ENCODE measurements around the gene CDT1.

DNA sequence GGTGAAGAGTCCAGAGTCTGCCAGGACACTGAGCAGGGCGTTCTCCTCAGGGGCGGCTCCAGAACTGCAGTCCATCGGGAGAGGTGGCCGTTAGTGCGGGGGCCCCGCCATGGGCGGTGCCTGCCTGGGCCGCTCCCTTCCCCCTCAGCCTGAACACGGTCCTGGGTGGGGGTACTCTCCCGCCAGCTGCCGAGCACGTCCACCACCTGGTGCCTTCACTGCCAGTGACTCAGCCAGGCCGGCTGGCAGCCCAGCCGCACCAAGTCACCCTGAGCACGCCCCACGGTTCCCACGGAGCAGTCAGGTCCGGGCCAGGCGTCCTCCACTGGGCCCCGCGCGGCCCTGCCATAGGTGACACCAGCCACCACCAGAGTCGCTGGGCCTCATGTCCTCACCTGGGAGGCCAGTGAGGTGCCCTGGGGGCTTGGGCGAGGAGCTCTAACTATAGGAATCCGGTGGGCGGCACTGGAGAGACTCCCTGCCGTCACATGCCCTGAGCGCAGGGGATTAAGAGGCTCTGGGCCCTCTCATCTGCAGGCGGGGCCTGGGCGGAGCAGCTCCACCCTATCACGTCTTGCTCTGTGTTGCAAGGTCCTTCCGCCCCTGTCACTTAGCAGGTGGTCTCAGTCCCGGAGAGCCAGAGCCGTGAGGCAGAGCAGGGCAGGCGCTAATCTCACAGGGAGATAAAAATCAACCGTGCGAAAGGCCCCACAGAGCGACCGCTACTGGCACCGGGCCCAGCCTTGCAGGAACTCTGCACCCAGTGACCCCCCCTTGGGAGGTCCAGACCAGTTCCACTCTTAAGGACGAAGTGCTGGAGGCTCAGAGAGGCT is 32.9 kb upstream of the CDT1 start:
- TF ChIP-seq, protein P1, sequence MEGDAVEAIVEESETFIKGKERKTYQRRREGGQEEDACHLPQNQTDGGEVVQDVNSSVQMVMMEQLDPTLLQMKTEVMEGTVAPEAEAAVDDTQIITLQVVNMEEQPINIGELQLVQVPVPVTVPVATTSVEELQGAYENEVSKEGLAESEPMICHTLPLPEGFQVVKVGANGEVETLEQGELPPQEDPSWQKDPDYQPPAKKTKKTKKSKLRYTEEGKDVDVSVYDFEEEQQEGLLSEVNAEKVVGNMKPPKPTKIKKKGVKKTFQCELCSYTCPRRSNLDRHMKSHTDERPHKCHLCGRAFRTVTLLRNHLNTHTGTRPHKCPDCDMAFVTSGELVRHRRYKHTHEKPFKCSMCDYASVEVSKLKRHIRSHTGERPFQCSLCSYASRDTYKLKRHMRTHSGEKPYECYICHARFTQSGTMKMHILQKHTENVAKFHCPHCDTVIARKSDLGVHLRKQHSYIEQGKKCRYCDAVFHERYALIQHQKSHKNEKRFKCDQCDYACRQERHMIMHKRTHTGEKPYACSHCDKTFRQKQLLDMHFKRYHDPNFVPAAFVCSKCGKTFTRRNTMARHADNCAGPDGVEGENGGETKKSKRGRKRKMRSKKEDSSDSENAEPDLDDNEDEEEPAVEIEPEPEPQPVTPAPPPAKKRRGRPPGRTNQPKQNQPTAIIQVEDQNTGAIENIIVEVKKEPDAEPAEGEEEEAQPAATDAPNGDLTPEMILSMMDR (IDR thresholded peaks at IDR 0.05), result no peak
- TF ChIP-seq POLR2A (IDR thresholded peaks at IDR 0.05), result peak; percentile 18 to 30
- TF ChIP-seq POLR2AphosphoS5 (IDR thresholded peaks at IDR 0.05), result peak; percentile 60
- no peak for TF ChIP-seq EP300 (IDR thresholded peaks at IDR 0.05)
